HG03103 (cell line): ENCODE measurements around the gene RAB12.
A peak's percentile ranks its signal among the peaks of the same experiment; 100 is the strongest.
"Not testable (repeated sequence)": the region's sequence is repeated elsewhere in the genome, so short reads cannot be mapped to it uniquely, and the experiment has no call there.

Source experiments
- ATAC-seq: cut with Tn5 transposase; IDR thresholded peaks from one replicate; pipeline ENCODE4 v1.9.1; 2021; ENCODE audit warnings: low read depth; ENCODE audit not compliant: unreplicated experiment

RAB12 gene

GRCh38 chr18:8610459-8610851 is 1.2 kb downstream of the RAB12 start:
- ATAC-seq = no peak

GRCh38 chr18:8611916-8612576 is 2.8 kb downstream of the RAB12 start:
- no peak for ATAC-seq

DNA sequence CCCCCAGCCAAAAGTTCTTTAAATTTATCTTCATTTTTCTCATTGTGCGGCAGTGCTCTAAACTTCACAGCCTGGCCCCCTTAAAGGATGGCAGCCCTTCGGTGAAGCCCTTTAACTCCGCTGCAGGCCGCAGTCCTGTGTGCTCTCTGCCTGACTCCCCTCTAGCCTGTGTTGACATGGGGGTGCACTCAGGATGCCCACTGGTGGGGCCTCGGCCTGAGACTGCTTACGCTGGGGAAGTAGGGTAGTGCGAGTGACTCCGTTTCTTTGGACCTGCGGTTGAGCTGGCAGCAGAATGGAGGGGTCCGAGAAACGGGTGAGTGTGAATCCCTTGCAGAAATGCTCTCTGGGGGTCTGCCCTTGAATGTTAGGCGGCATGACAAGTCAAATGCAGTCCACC is 5.6 kb downstream of the RAB12 start:
- ATAC-seq = no peak

- ATAC-seq = no peak
Measured at GRCh38 chr18:8615397-8616027, 6.3 kb downstream of the RAB12 start.

DNA sequence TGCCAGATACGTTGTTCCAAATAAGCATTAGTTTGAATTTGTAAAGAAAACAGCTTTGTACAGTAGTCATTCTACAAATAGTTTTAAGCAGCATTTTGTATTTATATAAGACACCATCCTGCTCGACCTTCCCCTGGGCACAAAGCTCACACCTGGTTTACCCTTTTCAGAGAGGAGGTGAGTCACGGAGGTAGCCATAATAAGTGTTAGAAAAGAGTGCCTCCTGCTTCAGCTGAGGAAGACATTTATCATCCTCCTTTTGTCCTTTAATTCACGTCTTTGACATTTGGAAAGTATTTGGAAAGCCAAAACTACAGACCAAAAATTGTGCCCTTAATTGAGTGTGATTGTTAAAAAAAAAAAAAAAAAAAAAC is 6.8 kb downstream of the RAB12 start:
- ATAC-seq = no peak

GRCh38 chr18:8617907-8618306 is 8.7 kb downstream of the RAB12 start:
- no peak for ATAC-seq

GRCh38 chr18:8619041-8619440 is 9.8 kb downstream of the RAB12 start:
- ATAC-seq = no peak

DNA sequence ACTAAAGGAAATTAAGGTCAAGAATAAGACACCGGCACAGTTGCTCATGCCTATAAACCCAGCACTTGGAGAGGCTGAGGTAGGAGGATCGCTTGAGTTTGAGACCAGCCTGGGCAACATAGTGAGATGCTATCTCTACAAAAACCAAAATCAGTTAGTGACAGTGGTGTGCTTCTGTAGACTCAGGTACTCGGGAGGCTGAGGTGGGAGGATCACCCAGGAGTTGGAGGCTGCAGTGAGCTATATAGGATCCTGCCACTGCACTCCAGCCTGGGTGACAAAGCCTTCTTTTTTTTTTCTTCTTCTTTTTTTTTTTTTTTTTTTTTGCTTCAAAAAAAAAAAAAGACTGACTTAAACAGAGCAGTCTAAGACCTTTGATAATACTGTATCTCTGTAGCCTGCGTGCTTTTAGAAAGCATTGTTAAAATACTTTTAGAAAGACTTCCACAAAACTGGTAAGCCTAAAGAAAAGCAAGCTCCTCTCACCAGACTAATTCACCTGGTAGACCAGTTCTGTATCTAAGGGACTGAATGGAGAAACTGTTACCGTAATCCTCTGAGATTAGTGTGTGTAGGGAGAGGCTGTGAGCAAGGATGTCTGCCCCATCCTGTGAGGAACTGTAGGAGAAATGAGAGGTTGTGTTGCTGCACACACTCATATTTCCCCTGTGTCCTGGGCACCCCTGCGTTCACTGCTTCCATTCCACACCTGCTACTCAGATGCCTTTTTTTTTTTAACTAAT is 10.8 kb downstream of the RAB12 start:
- no peak for ATAC-seq

- no peak for ATAC-seq
Measured at GRCh38 chr18:8620845-8621244, 11.6 kb downstream of the RAB12 start.

DNA sequence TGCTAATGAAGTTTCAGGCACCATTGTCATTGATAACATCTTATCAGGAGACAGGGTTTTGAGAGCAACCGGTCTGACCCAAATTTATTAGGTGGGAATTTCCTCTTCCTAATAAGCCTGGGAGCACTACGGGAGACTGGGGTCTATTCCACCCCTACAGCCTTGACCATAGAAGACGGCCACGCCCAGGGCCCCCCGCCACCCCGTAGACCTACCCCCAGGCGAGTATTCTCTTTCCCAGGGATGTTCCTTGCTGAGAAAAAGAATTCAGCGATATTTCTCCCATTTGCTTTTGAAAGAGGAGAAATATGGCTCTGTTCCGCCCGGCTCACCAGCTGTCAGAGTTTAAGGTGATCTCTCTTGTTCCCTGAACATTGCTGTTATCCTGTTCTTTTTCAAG is 13.4 kb downstream of the RAB12 start:
- not testable (repeated sequence) for ATAC-seq

- ATAC-seq = peak; percentile 76
Measured at GRCh38 chr18:8623549-8624106, 14.4 kb downstream of the RAB12 start.

DNA sequence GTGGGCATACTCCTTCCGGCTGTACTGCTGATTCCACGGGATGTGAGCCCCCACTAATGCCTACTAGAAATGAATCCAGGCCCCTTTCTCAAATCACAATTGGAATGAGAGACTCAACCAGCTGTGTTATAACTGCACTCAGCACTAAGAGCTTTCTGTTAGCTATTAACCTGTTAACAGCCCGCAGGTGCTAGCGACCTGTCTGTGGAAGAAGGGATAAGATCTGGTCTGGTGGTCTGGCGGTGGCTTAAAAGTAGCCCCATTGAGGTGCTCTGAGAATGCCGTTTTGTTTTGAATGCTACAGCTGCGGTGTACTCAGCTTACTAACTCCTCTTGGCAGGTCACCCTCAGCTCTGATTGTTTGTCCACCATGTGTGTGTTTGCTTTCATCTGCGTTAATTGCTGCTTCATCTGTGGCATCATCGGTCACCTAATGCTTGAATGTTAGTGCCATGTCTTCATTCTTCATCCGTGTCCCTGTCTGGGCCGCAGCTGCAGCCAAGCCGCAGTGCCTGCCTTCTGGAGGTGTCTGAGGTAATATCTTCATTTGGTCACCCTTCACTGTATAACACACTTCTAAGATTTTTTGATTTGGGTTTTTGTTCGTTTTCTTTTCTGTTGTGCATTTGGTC is 16.3 kb downstream of the RAB12 start:
- ATAC-seq = no peak

DNA sequence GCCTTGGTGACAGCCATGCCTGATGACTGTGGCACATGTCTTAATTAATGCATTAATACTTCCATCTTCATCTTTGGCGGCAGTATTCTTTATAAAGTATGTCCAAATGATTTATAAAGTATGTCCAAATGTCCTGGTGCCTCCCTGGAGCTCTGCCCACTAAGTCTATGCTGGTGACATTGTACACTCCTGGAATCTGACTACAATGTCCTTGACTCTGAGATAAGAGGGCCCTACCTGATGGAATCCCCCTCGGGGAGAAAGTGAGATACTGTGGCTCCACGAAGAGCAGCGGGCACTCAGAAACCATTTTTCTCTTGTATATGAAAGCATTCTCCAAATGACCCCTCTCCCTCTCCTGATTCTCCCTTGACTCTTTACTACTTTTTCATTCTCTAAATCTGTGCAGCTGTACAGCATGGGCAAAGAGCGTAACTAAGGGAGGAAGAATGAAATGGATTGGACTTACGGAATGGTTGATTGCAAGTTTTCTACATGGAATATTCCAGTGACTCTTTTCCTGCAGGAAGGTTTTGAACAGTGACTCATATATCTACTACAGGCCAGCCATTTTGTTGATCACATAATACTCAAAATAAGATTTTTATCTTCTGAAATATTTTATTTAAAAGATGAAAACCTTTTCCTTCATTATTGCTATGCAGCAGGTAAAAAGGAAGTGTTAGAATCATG is 17.3 kb downstream of the RAB12 start:
- ATAC-seq = no peak

GRCh38 chr18:8627107-8627472 is 17.9 kb downstream of the RAB12 start:
- no peak for ATAC-seq

DNA sequence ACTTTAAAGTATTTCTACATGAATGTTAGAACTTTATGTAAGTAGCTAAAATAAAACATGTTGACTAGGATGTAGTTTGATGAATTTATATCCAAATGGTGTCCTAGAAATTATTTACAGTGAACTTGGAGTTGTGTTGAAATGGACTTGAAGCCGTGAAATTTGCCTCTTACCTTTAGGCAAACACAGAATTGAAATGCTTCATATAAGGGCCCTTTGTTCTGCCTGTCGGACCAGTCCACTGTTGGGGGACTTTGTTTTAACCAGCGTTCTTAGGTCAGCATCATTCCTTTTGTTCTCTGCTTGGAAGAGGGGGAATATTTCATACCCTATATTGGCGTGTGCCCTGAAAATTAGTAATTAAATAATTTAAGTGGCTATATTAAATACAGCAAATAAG is 18.3 kb downstream of the RAB12 start:
- no peak for ATAC-seq

DNA sequence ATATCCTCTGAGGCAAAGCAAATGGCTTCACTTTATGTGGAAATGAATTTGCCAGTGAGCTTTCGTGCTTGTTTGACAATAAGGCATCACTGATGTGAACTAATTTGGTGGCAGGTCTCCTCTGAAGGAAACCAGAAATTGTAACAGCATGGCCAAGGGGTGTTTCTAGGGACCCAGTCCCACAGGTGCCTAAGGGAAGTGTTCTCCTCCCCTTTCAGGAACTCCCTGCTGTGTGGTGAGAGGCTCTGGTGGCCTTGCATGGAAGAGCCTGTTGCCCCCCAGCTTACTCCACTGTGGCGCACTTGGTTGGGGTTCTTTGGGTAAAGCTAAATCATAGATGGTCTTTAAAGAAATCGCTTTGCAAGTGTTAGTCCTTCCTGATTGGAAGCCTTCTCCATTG is 20.4 kb downstream of the RAB12 start:
- ATAC-seq = no peak

DNA sequence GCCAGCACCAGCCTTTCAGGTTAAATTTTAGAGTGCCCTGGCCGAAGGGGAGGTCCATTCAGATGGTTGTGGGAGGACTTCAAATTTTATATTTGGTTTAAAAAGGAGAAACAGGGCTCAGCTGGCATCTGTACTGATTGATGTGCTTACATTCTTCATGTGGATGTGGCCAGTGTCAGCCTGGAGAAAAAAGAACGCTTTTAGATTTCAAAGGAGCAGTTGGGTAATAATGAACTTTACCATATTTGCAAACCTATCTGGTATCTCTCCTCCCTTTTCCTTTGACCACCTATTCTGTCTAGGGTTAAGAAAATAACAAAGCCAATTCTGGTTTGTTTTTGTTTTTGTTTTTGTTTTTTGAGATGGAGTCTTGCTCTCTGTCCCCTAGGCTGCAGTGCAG is 21.3 kb downstream of the RAB12 start:
- ATAC-seq = no peak

- no peak for ATAC-seq
Measured at GRCh38 chr18:8631265-8631664, 22.0 kb downstream of the RAB12 start.

- ATAC-seq = no peak
Measured at GRCh38 chr18:8632386-8632785, 23.1 kb downstream of the RAB12 start.

- no peak for ATAC-seq
Measured at GRCh38 chr18:8634508-8634907, 25.3 kb downstream of the RAB12 start.

GRCh38 chr18:8635087-8635486 is 25.9 kb downstream of the RAB12 start:
- ATAC-seq = no peak
